SW 1271 (cell line): ENCODE results near the gene PDZD2.

Source experiments
- DNase-seq, 2 experiments: peaks; one replicate each; lab custom pipeline; 2025; lab: John Stamatoyannopoulos, UW

PDZD2 gene

DNA sequence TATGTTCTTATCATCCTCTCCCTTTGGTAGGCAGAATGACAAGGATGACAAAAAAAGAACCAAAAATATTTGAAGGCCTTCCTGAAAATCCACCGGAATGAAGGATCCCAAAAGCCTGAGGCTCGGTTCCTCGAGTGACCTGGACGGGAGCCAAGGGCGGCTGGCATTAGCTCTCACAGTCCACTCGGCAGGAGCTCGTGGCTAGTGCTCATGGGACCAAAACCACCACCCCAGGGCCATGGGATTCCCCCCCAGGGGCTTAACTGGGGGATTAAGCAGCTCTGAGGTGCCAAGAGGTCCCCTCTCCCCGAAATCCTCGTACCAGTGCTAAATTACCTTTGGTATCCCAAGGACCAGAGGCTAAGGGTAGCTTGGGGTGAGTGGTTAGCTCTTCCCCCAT, 586 bp upstream of the PDZD2 start:
- DNase-seq: no peak

DNA sequence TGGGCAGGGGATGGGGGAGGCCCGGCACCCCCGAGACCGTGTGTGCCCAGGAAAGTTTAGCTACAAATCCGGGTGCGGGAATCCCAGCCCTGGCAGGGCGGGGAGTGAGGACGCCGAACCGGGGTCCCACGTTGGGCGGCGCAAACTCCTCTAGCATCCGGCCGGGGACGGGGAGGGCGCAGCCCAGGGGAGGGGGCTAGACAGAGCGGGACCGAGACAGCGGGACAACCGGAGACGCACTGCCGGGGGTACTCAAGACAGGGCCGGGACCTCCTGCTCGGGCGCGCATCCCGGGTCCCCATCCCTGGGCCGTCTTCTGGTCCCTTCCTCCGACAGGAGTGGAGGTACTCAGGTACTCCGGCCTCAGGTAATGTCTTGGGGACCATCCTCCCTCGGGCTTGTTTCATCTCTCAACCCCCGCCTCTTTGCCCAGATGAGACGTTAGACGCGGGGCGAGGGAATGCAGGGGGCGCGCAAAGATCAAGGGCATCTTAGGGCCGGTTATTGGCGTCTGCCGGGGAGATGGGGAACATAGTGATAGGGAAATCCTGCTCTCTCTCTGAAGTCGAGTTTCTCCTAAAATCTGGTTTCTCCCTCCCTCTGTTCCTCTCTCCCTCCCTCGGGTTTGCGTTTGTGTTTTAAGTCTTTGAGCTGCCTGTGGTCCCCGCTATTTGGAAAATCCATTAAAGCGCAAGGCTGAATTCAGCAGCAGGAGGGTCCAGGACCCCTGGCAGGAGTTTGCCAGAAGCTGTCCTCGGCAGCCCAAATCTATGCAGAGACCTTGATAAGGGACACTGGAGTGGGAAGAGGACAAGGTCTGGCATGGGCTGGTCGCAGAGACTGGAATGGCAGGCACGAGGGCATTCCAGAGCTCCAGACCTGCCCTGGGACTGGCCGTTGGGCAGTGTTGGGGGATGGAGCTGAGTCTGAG, 815 bp downstream of the PDZD2 start:
- DNase-seq: no peak

DNA sequence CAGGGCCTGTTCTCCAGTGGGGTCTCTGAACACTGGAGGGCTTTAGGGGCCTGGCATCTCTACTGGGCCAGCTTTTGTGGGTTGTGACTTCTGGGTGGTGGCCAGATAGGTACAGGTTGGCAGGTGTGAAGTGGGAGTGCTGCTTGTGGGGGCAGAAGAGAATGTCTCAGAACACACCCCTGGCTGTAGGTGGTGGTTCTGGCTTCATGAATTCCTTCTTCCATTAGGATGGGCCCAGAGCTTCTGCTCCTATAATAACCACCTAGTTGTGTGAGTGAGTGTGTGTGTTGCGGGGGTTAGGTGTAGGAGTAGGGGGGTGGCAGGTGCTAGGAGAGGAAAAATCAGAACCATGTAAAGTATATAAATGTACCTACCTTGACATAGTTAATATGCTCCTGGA, 1.6 kb downstream of the PDZD2 start:
- no peak for DNase-seq

DNA sequence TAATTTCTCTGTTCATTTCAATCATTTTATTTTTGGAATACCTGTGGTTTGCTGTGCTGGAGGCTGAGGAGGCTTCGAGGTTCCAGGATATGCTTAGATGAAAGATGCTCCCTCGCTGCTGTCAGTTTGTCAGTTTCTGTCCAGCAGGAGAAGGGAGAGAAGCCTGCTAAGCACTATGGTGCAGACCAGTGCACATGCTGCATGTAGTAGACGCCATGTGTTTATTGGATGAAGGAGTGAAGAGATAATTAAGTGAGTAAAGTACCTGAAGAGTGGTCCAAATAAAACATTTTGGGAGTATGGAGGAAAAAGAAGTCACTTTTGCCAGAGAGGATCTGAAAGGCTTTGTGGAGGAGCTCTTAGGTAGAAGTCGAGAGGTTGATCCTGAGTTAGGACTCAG, 2.1 kb downstream of the PDZD2 start:
- no peak for DNase-seq

DNA sequence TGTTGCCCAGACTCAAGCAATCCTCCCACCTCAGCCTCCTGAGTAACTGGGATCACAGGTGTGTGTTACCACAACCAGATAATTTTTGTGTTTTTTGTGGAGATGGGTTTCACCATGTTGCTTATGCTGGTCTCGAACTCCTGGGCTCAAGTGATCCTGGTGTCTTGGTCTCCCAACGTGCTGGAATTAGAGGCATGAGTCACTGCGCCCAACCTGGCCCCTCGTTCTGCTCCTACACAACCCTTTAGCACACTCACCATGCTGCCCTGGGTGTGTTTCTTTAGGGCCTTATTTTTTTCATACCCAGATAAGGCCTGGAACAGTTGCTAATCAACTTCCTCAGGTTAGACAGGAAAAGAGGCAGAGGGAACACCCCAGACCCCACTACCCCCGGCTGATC, 2.6 kb downstream of the PDZD2 start:
- no peak for DNase-seq

DNA sequence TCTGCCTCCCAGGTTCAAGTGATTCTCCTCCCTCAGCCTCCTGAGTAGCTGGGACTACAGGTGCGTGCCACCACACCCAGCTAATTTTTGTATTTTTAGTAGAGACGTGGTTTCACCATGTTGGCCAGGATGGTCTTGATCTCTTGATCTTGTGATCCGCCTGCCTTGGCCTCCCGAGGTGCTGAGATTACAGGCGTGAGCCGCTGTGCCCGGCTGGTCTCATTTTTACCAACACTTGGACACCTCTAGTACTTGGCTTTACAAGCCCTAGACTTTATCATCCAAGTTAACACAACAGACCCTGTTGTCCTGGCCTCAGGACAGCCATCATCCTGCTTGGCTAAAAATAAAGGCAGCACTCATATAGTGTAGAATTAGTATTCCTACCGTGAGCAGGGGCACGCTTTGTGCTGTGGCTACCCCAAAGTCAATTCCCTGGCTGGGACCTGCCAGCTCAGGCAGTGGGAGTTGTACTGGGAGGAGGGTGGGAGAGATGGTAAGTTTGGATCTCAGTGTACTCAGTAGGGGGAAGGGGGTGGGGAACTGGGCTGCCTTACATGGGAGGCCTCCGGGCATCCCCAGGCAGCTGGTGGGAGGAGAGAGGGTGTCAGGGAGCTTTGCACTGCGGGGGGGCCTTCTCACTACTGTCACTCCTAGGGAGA, 6.6 kb downstream of the PDZD2 start:
- DNase-seq: no peak

DNA sequence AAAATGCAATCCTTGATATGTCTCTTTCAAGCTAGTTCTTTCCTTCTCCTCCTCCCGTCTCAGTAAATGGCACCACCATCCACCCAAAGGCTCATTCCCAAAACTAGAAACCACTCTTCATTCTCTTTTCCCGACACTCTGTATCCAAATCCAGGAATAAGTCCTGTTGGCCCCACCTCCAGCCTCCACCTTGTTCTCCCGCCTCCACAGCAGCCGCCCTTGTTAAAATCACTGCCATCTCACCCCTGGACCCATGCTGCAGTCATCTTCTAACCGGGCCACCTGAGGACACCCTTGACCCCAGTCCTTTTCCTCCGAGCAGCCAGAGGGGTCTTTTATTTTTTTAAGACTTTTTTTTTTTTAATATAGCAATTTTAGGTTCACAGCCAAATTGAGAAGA, 9.4 kb downstream of the PDZD2 start:
- no peak for DNase-seq

DNA sequence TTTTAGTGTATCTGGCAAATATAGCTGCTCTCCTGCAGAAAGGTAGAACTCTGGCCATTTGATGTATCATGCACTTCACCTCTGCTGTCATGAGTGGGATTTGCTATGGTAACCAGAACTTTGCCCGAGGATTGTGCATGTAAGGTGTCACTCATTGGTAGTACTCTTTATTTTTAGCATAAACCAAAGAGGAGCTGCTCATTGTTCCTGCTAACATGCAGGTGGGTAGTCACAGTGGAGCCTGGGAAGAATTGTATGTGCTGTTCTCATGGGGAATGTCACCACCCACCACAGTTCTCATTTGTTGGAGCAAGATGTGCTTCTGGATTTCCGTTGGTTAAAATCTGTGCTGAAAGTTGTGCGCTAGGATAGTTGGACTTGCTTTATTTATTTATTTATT, 12.3 kb downstream of the PDZD2 start:
- no peak for DNase-seq

DNA sequence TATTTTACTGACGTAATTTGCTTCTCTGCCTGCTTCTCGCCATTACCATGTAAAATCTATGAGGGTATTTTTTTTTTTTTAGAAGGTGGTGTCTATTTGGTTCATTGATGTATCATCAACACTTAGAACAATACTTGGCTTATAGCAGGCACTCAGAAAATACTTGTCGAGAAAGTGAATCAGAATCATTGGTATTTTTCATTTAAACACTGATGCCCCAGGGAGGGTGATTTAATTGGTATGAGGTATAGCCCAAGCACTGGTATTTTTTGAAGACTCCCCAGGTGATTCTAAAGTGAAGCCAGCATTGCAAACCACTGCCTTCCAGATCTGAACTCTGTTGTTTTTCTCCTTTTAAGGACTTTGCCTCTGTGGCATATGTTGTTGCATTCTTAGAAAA, 16.6 kb downstream of the PDZD2 start:
- DNase-seq: no peak

DNA sequence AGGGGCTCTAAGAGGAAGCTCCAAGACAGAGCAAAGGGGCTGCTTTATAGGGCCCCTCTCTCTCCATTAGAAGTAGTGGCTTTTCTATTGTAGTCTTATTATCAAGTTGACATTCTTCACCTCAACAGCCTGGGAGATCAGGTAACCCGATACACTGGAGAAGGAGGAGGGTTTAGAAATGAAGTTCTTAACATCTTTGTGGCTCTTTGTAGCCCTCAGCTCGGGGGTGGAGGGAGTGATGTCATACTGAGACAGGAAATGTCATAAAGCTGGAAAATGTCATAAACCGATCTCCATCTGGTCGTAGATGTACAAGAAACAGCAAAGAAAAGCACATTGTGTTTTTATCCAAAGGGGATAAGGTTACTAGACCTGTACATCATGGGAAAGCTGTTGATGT, 17.9 kb downstream of the PDZD2 start:
- DNase-seq: no peak

DNA sequence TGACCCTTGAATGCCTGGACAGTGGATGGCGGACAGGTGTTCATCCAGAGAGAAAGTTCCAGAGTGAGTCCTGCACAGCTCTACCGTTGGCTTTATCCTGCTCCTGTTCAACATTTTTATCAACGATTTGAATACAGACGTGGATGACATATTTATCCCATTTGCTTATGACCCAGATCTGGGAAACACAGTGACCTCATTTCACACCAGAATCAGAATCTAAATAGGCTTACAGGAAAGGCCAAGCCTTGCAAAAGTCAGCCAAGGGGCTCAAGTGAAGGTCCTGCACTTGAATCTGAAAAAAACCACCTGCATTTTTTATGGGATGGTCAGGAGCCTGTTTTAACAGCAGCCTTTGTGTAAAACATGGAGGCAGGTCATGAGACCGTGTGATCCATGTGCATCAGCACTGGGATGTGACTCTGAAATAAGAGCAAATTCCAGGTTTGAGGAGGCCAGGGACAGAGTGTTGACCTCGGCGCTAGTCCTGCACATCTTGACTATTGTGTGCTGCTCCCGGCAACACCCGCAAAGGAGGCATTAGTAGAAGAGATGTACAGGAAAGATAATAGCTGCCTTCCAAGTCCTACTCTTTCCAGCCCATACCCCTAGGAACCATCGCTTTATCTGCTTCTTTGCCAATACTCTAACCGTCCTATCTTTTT, 18.5 kb downstream of the PDZD2 start:
- no peak for DNase-seq

DNA sequence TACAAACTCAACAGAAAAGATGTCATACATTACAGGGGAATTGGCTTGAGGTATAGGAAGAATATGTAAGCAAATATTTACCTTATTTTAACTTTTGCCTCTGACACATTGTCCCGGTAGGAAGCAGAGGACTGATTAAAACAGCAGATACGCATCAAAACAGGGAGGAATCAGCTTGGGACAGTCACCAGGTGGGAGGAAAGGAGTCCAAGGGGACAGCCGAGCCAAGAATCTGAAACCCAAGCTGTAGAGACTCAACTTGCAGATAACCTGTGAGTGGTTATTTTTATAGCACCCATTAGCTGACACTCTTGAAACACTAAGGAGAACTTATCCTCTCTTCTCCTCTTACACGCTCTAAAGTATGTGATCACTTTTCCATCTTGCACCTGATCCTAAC, 22.3 kb downstream of the PDZD2 start:
- DNase-seq: no peak

DNA sequence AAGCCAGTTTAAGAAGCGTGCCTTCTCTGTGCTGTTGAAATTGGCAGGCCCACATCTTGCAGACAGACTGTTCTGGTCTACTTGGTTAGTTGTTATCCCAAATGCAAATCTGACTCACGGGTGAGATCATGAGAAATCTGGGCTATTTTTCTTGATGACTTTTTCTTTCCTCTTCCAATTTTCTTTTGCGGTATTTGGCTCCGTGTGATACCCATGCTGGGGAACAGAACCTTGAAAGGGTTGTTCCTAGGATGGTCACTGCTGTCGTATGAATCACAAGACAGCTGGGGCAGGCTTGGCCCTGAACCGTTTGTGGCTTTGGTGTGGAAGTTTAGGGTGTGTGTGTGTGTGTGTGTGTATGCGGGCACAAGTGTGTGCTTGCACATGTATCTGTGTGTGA, 24.6 kb downstream of the PDZD2 start:
- DNase-seq: no peak

DNA sequence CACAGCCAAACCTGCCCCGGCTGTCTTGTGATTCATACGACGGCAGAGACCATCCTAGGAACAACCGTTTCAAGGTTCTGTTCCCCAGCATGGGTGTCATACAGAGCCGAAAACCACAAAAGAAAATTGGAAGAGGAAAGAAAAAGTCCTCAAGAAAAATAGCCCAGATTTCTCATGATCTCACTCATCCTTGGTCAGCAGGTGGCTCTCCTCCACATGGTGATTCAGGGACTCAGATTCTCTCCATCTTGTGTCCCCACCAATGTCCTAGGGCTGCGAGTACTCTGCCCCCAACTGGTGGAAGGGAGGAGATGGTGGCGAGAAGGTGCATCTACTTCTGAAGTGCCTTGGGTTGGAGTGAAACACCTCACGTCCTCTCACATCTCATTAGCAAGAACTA, 25.6 kb downstream of the PDZD2 start:
- peak; percentile 26 to 30 for DNase-seq

DNA sequence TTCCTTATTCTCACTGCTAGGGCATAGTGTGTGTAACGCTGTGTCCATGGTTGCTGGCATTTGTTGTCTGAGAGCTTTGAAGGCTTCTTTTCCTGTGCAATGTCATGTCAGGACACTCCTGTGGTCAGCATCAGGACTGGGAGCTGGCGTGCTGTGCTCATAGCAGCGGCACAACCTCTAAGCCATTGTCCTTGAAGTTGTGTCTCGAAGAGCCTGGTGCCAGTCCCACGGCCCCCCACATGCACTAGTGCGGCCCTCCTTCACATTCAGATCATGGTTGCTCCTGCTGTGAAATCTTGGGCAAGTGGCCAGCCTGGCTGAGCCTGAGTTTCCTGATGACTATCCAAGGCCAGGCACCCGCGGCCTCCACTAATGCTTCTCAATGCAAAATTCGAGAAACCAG, 32.4 kb downstream of the PDZD2 start:
- no peak for DNase-seq

DNA sequence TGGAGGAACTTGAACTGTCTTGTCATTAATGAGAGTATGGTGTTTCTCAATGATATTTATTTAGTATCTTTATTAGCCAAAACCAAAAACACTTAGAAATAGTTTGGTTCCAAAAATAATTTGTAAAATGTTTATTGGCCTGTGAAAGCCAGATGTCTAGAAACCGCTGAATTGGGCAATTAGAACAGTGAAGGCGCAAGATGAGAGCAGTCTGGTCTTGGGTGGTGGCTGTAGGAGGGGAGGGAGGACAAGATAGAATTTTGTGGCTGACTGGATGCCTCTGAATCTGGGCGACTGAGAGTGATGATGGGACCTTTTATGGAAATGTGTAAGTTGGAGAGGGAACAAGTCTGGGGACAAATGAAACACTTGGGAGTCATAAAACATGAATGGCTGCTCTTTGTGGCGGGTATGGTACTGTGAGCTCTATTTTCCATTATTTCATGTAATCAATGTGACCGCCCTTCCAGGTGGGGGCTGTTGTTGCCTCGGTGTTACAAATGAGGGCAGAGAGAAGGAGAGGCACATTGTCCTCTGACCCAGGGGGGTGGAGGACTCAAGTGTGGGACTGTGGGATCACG, 35.5 kb downstream of the PDZD2 start:
- no peak for DNase-seq

DNA sequence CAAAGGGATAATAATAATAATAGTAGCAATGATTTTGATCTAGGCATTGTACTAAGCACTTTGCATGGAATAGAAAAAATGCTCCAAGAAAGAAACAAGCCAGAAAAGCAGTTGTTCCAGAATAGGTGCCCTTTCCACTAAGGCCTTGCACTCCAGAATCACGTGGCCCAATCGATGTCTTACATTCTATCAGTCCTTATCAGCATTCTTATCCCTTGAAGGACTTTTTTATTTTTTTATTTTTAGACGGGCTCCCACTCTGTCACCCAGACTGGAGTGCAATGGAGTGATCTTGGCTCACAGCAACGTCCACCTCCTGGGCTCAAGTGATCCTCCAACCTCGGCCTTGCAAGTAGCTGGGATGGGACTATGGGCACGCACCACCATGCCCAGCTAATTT, 36.5 kb downstream of the PDZD2 start:
- no peak for DNase-seq

DNA sequence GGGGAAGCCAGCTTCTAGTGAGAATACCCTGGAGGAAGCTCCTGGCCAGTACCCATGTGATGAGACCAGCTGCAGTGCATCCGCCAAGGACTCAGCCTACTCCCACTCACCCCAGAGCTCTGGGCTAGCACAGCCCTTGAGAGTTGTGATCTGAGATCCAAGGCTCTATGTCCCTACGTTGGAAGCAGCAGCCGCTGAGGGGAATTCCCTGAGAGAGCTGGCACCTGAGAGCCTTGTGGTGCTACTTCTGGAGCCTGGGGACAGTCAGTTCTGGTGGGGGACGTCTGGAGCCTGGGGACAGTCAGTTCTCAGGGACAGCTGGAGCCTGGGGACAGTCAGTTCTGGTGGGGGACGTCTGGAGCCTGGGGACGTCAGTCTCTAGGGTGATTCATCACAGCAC, 39.2 kb downstream of the PDZD2 start:
- no peak for DNase-seq

DNA sequence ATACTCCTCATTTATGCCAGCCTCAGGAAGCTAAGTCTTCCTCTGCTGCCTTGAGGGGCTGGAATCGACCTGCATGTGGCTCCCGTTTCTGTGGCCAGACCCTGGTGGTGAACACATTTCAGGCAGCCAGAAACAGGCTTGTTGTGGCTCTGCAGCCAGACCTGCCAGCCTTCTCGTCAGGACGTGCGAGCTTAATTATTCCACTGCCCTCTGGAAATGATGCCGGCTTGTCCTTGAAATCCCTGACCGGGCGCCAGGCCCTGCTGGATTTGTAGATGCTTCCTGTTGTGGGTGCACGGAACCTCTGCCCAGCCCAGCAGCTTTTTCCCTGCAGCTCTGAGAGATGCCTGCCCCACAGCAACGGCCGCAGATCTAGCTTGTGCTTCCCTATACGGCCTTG, 41.6 kb downstream of the PDZD2 start:
- no peak for DNase-seq

DNA sequence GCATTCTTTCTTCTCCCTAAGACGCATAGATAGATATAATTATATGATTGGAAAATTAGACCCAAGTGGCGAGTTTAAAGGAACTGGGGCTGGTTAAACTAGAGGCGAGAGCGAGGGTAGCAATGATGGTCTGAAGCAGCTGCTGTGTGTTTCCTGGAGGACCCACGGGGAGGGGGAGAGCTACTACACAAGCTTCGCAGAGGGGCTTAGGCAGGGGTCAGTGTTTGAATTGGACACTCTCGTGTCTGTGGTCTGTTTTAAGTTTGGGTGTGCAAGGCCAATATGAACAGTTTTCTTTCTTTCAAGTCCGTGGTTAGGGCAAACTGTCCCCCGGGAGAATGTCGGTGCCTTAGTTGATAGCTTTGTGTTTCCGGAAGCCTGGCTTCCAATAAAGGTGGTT, 43.1 kb downstream of the PDZD2 start:
- DNase-seq: no peak

DNA sequence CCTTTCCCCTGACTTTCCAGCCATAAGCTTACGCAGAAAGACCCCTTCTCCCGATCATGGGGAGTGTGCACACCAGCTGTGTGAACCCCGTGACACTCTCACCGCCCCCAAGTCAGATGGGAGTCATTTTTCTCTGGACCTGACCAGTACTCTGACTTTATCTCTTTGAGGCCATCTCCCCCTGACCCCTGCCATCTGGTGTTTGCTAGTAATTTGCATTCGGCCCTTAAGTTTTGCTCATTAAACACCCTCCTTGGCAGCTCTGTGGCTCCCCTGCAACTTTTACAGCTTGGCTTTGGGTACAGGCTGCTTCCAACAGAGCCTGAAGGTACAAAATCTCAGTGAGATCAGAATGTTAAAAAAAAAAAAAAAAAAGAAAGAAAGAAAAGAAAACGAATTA, 43.9 kb downstream of the PDZD2 start:
- no peak for DNase-seq

DNA sequence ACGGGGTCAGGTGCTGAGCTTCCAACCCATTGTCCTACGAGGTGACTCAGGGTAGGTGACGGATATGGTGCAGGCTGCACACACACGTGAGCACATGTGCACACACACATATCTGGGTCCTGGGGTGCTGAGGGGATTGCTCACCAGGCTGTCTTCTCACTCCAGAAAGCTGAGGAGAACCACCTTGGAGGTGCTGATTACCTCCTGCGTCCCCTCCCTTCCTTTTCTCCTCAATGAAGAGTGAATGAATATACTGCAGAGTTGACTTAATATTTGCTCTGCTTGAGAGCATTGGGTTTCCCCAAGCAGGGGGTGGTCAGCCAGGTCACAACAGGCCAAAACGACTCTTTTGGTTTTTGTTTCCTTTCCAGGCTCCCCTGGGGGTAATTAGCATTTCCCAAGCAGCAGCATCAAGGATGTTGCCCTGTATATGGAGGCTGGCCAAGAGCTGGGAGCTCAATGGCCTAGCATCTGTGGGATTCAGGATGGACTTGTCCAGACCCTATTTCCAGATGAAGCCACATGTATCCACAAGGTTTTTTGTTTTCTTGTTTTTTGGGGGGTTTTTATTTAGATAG, 49.7 kb downstream of the PDZD2 start:
- DNase-seq: no peak
